HG02642 (cell line): ENCODE data around the gene HNRNPF.
"Not testable (repeated sequence)": the region's sequence is repeated elsewhere in the genome, so short reads cannot be mapped to it uniquely, and the experiment has no call there.

Experiments
- ATAC-seq: cut with Tn5 transposase; IDR thresholded peaks from one replicate; pipeline ENCODE4 v1.9.1; 2021; ENCODE audit warnings: mild to moderate bottlenecking; ENCODE audit not compliant: unreplicated experiment, poor library complexity

HNRNPF gene

DNA sequence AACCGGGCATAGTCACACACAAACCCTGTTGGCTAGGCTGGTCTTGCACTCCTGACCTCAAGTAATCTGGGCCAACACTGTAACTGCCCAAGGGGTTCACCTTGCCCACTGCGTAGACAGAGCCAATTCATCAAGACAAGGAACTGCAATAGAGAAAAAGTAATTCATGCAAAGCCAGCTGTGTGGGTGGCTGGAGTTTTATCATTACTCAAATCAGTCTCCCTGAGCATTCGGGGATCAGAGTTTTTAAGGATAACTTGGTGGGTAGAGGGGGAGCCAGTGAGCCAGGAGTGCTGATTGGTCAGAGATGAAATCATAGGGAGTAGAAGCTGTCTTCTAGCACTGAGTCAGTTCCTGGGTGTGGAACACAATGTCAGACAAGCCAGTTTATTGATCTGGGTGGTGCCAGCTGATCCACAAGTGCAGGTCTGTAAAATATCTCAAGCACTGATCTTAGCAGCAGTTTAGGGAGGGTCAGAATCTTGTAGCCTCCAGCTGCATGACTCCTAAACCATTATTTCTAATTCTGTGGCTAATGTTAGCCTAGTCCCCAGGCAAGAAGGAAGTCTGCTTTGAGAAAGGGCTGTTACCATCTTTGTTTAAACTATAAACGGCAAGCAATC is 53.1 kb downstream of the HNRNPF start:
- ATAC-seq = no peak

DNA sequence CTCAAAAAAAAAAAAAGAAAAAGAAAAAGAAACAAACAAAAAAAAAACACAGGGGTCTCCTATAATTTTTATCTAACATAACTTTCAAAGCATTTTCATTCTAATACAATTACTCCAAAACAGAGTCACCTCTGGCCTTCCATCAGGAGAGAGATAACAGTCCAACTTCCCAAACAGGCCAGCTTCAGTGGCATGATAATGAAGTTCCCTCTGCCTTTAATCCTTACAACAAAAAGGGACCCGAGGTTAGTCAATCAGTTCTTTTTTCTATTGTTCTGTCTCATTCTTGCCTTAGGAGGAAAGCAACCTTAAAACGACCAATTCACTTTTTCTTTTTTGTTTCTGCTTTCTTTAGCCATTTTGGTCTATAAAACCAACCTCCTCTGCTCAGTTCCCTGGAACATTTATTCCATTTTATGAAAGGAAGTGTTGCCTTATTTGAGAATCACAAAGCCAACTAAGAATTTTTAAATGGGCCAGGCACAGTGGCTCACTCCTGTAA is 54.1 kb downstream of the HNRNPF start:
- no peak for ATAC-seq

DNA sequence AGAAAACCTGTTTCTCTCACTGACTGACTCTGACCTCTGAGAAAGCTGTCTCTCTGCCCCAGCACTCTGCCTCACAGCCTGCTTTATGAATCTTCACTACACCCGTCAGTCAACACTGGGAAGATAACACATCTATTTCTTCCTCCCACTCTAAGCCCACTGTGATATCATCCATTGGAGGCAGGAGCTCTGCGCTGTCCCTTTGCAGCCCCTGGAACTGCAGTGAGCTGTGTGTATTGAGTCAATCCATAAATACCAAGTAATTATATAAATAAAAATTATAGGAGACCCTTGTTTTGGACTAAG is 54.7 kb downstream of the HNRNPF start:
- ATAC-seq = no peak

DNA sequence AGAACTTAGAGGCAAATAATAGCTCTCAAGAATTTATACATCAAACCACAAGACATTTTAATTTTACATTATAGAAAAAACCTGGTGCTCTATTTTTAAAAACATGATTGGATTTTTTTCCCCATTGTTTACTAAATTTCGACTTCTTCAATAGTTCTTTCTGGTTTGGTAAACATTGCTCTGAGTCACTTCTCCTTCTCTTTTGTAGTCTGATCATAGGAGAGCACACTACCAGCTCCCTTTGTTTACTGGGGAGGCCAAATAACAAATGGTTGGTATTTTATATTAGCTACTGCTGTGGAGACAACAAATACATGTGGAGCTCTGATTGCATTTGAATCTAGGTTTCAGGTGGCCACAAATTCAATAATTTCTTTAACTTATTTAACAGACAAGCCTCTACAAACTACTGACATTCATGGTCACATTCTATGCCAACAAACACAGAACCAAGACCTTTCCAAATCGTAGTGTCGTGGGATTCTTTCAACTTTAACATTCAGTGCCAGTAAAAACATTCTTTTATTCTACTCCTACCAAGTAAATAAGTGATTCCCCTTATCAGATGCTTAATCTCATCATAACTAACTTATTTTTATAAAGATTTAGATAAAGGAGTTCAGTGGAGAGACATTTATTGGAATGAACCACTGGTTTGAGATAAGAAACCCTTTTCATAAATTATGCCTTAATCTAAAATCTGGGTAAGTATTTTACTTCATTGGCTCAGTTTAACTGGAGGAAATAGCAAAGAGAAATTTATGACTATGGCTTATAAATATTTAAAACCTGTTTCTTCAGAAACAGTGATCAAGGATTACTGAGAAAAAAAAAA is 55.3 kb downstream of the HNRNPF start:
- no peak for ATAC-seq

DNA sequence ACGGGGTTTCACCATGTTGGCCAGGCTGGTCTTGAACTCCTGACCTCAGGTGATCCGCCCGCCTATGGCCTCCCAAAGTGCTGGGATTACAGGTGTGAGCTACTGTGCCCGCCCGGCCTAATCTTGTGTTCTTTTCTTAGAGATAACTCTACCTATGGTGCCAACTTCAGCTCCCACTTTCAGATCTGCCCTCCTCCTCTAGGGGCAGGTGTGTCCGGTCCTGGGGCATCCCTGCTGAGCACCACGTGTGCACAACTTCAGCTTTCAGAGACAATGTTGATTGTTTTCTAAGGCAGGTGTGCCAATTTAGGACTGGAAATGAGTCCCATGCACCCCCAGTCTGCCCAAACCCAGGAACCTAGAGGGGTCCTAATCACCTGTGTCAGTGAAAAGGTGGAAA is 56.0 kb downstream of the HNRNPF start:
- ATAC-seq = no peak

DNA sequence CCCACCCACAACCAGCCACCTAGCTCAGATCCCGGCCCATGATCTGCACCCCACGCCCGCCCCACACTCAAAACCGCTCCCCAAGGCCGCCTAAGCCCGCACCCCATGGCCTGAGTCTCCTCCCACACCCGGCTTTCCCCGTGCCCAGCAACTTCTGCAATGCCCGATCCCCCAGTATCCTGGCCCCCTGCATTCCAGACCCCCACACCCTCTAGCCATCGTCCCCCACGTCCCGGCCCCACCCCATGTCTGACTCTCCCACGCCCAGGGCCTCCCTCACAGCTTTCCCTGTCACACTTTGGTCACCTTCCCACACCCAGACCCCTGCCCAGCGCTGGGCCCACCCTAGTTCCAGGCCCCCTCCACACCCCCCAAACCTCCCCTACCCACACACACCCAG is 57.7 kb downstream of the HNRNPF start:
- ATAC-seq = no peak

DNA sequence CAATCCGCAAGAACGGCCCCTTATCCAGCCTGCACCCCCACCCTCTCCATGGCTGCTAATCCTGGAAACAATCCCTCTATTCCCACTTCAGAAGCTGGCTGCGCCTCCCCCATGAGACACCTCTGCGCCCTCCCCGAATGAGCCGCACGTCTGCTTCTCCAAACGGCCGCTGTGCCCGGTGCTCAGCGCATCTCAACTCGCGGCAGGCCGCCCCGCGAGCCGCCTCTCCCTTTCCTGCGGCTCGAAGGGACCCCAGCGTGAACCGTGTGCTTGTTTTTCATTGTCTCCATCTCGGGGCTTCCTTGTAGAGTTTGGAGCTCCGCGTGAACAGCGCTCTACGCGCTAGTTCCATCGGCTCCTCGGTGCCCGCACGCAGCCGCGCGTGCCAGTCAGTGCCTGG is 58.3 kb downstream of the HNRNPF start:
- ATAC-seq = no peak

DNA sequence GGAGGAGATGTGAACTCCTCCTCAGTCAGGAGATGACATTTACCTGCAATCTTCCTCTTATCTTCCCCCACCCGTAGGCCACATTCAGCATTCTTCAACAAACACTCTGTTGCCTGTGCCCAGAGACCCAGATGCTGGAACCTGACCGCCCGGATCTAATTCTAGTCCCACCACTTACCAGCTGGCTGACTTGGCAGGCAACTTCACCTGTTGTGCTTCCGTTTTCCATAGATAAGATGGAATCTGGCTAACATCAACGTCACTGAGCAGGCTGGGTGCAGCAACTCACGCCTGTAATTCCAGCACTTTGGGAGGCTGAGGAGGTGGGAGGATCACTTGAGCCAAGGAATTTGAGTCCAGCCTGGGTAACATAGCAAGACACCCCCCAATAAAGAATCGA is 58.8 kb downstream of the HNRNPF start:
- ATAC-seq = no peak

DNA sequence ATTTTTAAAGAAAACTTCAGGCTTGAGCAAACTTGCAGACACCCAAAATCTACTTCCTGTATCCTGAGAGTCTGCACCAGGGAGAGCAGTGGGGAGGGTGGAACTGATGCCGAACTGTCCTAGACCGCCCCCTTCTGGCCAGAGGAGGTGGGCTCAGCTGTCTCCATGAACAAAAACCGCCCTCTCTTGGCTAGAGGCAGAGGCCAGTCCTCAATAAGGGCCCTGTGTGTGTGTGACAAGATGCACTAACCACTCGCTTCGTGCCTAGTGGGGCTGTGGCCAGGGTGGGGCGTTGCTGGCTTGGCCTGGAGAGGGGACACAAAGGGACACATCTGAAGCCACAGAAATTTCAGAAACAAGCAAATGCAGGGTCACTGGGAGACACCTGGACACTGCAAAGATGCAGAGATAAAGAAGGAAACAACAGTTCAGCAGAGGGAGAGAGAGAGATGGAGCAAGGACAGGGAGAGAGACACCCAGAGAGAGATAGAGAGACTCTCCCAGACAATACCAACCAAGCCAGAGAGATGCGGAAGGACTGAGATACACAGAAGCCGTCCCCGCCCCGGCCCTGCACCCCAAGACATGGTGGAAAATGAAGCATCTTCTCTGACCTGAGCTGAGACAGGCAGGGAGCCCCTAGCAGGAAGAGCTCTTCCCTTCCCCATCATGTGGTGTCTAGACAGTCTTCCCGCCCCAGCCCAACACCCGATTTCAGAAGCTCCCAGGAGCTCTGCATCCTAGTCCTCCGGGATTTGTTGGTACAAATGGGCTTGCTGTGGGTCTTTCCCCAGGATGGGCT is 60.3 kb downstream of the HNRNPF start:
- ATAC-seq = peak; percentile 99

DNA sequence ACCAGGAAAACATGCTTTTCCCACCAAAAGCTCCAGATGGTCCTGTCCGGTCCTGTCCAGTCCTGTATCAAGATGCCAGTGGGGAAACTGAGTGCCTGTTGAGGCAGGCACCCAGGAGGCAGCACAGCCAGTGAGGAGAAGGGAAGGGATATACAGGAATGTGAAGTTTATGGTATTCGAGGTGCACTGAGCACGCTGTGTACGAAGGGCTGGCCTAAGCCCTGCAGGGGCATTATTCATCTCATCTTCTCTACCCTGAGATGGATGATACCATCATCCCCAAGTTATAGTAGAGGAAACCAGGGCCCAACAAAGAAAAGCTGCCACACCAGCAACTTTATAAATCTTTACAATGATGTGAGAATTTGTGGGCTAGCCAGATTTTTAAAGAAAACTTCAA is 61.0 kb downstream of the HNRNPF start:
- no peak for ATAC-seq

DNA sequence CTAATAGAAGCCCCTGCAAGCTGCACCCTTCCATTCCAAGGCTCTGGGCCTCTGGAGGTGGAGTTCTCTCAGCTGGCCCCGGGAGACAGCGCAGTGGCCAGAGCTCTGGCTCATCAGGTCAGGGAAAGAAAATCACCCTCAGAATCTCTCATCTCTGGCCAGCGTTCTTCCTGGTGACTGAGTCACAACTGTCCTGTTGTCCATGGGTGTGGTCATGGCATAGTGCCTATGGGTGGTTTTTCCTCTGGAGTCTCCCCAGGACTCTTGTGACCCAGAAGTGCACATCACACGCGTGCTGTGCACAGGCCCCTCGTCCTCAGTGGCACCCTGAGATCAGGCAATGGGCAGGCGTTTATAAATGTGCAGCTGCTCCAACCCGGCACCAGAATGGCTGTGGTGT is 64.9 kb downstream of the HNRNPF start:
- no peak for ATAC-seq

DNA sequence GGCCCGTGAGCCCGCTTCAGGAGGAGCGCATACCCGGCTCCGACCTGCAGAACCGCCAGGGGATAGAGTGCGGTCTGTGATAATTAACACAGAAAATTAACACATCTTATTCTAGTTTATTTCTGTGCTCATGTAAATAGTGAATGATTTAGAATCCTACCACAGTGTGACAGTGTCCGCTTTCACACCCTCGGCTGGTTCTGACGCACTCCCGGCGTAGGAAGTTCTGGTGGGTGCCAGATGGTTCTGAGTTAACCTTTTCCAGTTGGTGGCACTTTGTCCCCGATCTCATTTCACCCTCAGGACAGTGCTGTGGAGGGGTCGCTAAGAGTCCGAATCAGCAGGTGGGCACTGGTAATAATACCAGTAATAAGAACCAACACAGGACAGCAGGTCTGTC is 65.9 kb downstream of the HNRNPF start:
- ATAC-seq = no peak

DNA sequence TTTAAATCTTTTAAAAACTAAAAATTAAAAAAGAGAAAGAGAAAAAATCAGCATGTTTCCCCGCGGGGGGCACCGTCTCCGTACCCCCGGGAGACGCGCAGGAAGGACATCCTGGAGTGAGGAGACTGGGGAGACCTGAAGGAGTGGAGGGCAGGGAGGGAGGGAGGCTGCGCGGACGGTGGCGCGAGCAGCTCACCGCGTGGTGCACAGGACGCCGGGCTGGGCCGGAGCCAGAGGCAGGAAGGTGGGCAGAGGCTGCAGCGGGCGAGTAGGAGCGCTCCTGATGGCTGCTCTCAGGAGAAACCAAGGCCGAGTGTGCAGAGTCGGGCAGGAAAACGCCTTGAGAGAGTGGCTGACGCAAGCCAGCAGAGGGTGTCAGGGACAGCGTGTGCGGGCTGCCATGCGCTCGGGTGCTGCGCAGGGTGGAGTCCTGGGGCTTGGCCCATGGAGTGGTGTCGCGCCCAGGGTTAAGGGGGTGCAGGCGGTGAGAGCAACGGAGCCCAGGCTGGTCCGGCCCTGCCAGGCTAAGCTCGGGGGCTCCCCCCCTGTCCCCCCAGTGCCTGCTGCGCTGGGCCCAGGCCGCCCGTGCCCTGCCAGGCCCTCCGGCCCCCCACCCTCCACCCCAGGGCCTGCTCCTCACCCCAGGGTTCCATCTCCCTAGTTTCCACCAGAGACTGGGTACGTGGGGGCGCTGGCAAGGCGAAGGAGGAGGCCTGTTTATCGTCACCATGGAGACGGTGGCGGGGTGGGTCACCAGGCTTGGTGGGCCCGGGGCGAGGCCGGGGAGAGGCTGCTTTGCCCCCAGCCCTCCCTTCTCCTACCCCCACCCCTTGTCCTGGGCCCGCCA is 66.5 kb downstream of the HNRNPF start:
- no peak for ATAC-seq

DNA sequence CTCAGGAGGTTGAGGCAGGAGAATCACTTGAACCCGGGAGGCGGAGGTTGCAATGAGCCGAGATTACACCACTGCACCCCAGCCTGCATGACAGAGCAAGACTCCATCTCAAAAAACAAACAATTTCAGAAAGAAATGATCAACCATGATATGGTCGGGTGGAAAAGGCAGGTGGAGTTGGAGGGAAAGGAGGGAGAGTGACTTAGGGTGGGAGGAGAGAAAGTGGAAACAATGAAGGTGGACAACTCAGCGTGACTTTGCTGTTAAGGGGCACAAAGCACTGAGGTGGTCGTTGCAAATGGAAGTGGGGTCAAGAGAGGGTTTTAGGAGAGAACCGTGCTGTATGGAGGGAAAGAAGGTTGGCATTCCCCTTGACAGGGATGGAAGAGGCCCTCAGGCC is 67.5 kb downstream of the HNRNPF start:
- no peak for ATAC-seq

DNA sequence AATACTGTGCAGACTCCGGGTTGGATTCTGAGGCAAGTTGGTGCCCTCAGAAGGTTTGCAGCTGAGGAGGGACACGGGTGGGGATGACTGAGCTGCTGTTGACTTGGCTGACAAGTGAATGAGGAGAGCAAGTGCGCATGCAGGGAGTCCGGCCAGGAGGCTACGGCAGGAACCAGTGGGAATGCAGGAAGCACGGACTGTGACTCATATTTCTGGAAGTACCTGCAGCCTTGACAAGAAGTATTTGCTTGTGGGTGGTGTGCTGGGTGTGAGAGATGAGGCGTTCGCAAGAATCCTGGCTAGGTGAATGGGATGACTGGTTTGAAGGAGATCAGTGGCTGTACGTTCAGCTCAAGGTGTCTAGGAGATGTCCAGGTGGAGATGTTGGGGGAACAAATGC is 68.4 kb downstream of the HNRNPF start:
- no peak for ATAC-seq

DNA sequence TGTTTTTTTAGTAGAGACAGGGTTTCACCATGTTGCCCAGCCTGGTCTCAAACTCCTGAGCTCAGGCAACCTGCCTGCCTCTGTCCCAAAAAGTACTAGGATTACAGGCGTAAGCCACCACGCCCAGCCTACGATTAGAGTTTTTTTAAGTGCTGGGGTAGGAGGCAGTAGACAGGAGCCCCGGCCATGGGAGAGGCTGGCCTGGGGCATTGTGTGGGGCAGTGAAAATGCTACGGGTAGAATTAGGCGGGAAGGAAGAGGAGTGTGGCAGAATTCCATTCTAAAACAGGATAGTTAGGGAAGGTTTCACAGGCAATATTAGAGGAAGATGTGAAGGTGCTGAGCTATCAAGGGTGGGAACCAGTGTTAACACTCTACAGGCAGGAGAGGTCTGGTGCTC is 68.9 kb downstream of the HNRNPF start:
- no peak for ATAC-seq

DNA sequence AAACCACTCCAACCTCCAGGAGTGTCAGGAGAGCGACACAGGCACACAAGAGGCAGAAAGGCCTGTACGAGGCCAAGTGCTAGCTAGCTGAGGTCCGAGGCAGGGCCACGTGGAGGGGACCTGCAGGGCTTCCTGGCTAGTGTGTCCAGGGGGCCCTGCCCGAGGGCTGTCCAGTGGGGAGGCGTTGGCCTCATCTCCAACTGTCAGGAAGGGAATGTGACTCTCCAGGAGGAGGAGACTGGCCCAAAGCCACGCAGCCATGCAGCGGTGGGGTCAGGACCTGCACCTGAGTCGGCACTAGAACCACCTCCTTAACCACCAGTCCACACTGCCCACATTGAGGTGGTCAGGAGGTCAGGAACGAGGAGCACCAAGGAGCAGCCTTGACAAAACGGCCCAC is 69.8 kb downstream of the HNRNPF start:
- no peak for ATAC-seq

DNA sequence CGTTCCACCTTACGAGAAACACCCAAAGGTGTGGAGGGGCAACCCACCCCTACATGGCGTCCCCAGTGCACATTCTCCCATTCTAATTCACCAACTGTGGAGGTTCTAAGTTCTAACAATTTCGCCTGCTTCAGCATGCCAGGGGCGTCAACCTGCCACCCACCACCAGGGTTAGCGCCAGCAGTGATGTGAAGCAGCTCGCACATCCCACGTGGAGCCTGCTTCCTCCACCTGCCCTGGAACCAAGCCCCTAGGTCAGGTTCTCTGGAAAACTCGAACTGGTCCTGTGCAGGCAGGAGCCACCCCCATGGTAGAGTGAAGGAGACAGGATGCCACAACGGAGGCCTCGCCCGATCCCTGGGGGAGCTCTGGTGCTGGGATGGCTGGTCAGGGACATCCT is 70.9 kb downstream of the HNRNPF start:
- ATAC-seq = no peak

DNA sequence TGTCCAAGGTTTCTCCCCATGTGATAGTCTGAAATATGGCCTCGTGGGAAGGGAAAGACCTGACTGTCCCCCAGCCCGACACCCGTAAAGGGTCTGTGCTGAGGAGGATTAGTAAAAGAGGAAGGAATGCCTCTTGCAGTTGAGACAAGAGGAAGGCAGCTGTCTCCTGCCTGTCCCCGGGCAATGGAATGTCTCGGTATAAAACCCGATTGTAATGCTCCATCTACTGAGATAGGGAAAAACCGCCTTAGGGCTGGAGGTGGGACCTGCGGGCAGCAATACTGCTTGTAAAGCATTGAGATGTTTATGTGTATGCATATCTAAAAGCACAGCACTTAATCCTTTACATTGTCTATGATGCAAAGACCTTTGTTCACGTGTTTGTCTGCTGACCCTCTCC is 71.5 kb downstream of the HNRNPF start:
- not testable (repeated sequence) for ATAC-seq

DNA sequence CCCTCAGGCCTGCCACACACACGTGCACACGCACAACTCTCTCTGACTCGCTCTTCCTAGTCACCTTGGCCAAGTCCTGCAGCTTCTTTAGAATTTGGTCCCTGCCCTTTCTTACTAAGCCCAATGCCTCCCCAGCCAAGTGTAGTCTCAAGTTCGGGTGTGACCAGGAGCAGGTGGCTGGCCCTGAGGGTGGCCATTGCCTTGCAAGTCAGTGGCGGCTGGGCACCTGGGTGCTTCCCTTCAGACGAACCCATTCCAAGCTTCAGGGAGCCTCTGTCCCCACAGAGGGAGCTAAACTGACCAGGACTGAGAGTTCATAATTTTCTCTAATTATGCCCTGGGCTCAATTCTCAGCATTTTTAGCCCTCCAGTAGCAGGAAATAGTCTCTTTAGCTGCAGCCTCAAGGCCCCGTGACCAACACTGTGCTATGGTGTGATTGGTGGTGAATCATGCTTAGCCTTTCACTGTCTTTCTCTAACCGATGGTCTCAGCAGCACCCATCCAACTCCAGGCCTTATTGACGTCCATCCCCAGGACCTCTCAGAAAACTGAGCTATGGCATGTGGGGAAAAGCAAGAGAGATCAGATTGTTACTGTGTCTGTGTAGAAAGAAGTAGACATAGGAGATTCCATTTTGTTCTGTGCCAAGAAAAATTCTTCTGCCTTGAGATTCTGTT is 72.2 kb downstream of the HNRNPF start:
- no peak for ATAC-seq
